H1 (cell line): ENCODE data around the gene POU6F2.

Source experiments
- CHD2 ChIP-seq: IDR thresholded peaks from 2 replicates; pipeline ENCODE4 v1.6.1; 2012; ENCODE audit warnings: low read length, improper control_type of control experiment
- CTCF ChIP-seq, 3 experiments: IDR thresholded peaks; 1 replicate in 2 of 3; 2 replicates in 1 of 3; pipeline versions ENCODE4 v1.5.1 to v1.6.1; 2011; ENCODE audit warnings: low read length in 3 of 3, mild to moderate bottlenecking in 3 of 3, inconsistent platforms in 2 of 3, low read depth in 1 of 3, moderate library complexity in 1 of 3; ENCODE audit not compliant: insufficient read depth in 1 of 3; ENCODE audit errors: control extremely low read depth in 1 of 3
- EP300 ChIP-seq, 2 experiments: IDR thresholded peaks; 1 replicate in 1 of 2; 2 replicates in 1 of 2; pipeline ENCODE4 v1.6.1; 2011 to 2012; ENCODE audit warnings: low read depth in 2 of 2, low read length in 2 of 2, mild to moderate bottlenecking in 2 of 2, borderline replicate concordance in 1 of 2, inconsistent platforms in 1 of 2, moderate library complexity in 1 of 2
- HDAC2 ChIP-seq, 2 experiments: fragments of 300-600 bp in 1 of 2; sonication (generic) in 1 of 2; IDR thresholded peaks; 2 replicates each; pipeline ENCODE4 v1.6.1; 2011 to 2012; ENCODE audit warnings: low read depth in 2 of 2, low read length in 2 of 2, mild to moderate bottlenecking in 2 of 2, moderate library complexity in 2 of 2, borderline replicate concordance in 1 of 2, inconsistent platforms in 1 of 2
- JUND ChIP-seq: IDR thresholded peaks from 2 replicates; pipeline ENCODE4 v1.6.1; 2011; ENCODE audit warnings: mild to moderate bottlenecking, improper control_type of control experiment, low read length
- NANOG ChIP-seq: IDR thresholded peaks from 2 replicates; pipeline ENCODE4 v1.6.1; 2011; ENCODE audit warnings: low read length, low read depth, mild to moderate bottlenecking, inconsistent platforms; ENCODE audit not compliant: insufficient read depth, poor library complexity, severe bottlenecking
- SIN3A ChIP-seq, 2 experiments: IDR thresholded peaks in 1 of 2; conservative IDR thresholded peaks in 1 of 2; 2 replicates each; pipeline ENCODE4 v1.6.1; 2011 to 2012; ENCODE audit warnings: low read length in 2 of 2, improper control_type of control experiment in 1 of 2, low read depth in 1 of 2, mild to moderate bottlenecking in 1 of 2
- SRF ChIP-seq: IDR thresholded peaks from 2 replicates; pipeline ENCODE4 v1.6.1; 2011; ENCODE audit warnings: mild to moderate bottlenecking, low read depth, low read length, moderate library complexity
- TF ChIP-seq, protein P1 (sequence below): IDR thresholded peaks from 2 replicates; pipeline ENCODE4 v1.6.1; 2011; ENCODE audit warnings: low read length, improper control_type of control experiment

DNA sequence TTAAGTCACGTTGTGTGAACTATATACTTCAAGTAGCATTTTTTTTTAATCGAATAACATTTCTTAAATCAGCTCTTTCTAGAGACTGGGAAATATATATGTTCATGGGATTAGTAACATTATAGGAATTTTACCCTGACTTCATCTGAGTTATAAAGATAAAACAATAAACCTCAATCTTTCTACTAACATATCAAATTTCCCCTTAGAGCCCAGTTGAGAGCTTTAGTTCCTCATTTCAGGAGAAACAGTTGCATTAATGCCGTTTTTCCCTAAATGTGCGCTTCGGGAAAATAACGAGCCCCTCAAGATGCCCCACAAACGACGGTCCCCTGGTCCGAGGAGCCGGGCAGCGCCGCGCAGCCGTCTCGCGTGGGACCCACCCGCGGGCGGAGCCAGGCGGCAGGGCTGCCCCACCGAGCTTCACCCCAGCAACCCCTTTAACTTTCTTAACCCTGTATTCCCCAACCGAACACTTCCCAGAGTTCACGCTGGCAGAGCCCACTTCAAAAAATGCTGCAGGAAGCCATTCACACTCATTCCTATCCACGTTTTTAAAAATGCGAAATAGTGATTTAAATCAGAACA, 436.0 kb downstream of the POU6F2 start:
- no peak for TF ChIP-seq NANOG
- no peak for TF ChIP-seq SIN3A (conservative IDR thresholded peaks at IDR 0.05 in 1 of 2, IDR thresholded peaks at IDR 0.05 in 1 of 2; ENCODE audit: low read depth in 1 of 2, low read length in 2 of 2)
- TF ChIP-seq, protein P1, sequence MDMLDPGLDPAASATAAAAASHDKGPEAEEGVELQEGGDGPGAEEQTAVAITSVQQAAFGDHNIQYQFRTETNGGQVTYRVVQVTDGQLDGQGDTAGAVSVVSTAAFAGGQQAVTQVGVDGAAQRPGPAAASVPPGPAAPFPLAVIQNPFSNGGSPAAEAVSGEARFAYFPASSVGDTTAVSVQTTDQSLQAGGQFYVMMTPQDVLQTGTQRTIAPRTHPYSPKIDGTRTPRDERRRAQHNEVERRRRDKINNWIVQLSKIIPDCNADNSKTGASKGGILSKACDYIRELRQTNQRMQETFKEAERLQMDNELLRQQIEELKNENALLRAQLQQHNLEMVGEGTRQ: no peak
- TF ChIP-seq CTCF (IDR thresholded peaks at IDR 0.05; ENCODE audit: control extremely low read depth in 1 of 3, insufficient read depth in 1 of 3, low read depth in 1 of 3, low read length in 3 of 3): no peak
- TF ChIP-seq CHD2: no peak
- TF ChIP-seq SRF: no peak
- TF ChIP-seq JUND: no peak
- peak in 1 of 2 experiments; percentile 85; a peak in 1 of 4 replicates for TF ChIP-seq HDAC2 (IDR thresholded peaks at IDR 0.05; ENCODE audit: borderline replicate concordance in 1 of 2, low read depth in 2 of 2, low read length in 2 of 2)
- no peak for TF ChIP-seq EP300 (IDR thresholded peaks at IDR 0.05; ENCODE audit: borderline replicate concordance in 1 of 2, low read depth in 2 of 2, low read length in 2 of 2)
